Bronchial epithelial cell (primary cell): Measurements from ENCODE around the gene SPPL2B. TPM values are rescaled to one million over a fixed set of nuclear protein-coding genes. Genes with fewer than 3 reads are reported as not detected.

Source experiments
- DNase-seq: peaks from one replicate; pipeline ENCODE4 v3.0.0-alpha.2; 2010; ENCODE audit warnings: low read depth
- FAIRE-seq: peaks from 2 replicates; lab custom pipeline; 2011; peaks lifted over from hg19 to GRCh38; lab: Jason Lieb, UNC
- H3K27me3 ChIP-seq: 2 replicates; pipeline ENCODE4 v1.5.1; 2011; ENCODE audit warnings: low read length; ENCODE audit not compliant: control insufficient read depth, insufficient read depth
- H3K36me3 ChIP-seq: 2 replicates; pipeline ENCODE4 v1.5.1; 2011; ENCODE audit warnings: low read length; ENCODE audit not compliant: control insufficient read depth, insufficient read depth
- H3K4me3 ChIP-seq: 2 replicates; pipeline ENCODE4 v1.5.1; 2011; ENCODE audit warnings: mild to moderate bottlenecking, low read depth, low read length, control low read depth
- CTCF ChIP-seq: IDR thresholded peaks from 2 replicates; pipeline ENCODE4 v1.5.1; 2011; ENCODE audit warnings: mild to moderate bottlenecking, moderate library complexity, low read length, control low read depth, inconsistent platforms; ENCODE audit not compliant: insufficient read depth, severe bottlenecking
- total RNA-seq: library from RNA; depleted of rRNA; stranded (reverse); fragments of >200 nt; gene quantifications from 2 replicates; pipeline ENCODE4 v1.2.1, GENCODE V29; 2014

SPPL2B gene
- total RNA-seq, 1 donor from 2014 or later, result 10.0 TPM

- H3K36me3 ChIP-seq, result peaks cover 2% of the 10 kb centered on the region
- TF ChIP-seq CTCF, result no peak
- no peak for FAIRE-seq
- no peak for DNase-seq
- H3K27me3 ChIP-seq, result peaks cover 7% of the 10 kb centered on the region
- H3K4me3 ChIP-seq, result no peak overlapping the region
Observed at GRCh38 chr19:2356036-2356646, 27.7 kb downstream of the SPPL2B start.

DNA sequence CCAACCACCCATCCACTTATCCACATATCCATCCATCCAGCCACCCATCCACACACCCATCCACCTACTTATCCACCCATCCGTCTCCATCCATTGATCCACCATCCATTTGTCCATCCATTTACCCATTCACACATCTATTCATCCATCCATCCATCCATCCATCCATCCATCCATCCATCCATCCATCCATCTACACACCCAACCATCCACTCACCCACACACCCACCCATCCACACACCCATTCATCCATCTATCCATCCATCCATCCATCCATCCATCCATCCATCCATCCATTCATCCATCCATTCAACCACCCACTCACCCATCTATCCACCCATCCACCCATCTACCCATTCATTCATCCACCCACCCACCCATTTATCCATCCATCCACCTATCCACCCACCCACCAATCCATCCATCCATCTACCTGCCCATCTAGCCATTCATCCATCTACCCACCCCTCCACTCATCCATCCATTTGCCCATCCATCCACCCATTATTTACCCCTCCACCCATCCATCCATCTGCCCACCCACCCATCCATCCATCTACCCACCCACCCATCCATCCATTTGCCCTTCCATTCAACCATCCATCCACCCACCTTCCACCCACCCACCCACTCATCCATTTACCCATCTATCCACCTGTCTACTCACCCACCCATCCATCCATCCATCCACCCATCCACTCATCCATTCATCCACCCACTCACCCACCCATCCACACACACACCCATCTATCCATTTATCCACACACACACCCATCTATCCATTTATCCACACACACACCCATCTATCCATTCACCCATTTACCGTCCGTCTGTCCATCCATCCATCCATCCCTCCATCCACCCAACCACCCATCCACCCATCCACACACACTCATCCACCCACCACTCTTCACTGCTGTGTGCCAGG lies 29.1 kb downstream of the SPPL2B start:
- FAIRE-seq (peak; percentile 55), DNase-seq (no peak)
- Histone ChIP-seq H3K27me3 (peaks cover 7% of the 10 kb centered on the region), H3K4me3 (no peak overlapping the region), H3K36me3 (peaks cover 2% of the 10 kb centered on the region)
- no peak for TF ChIP-seq CTCF

GRCh38 chr19:2358548-2359173 lies 30.2 kb downstream of the SPPL2B start:
- peaks cover 7% of the 10 kb centered on the region for H3K27me3 ChIP-seq
- no peak for DNase-seq
- H3K4me3 ChIP-seq, result no peak overlapping the region
- TF ChIP-seq CTCF, result no peak
- no peaks in the 10 kb centered on the region for H3K36me3 ChIP-seq
- FAIRE-seq, result no peak

- Histone ChIP-seq H3K4me3 (no peak within 1 kb of the TSS), H3K36me3 (no peaks in the 10 kb centered on the region), H3K27me3 (peaks cover 7% of the 10 kb centered on the region)
- TF ChIP-seq CTCF, result no peak
- FAIRE-seq, result no peak
- DNase-seq, result no peak
Observed at GRCh38 chr19:2359992-2360685, 31.7 kb downstream of the SPPL2B start, which contains the start of gene TMPRSS9. Gene TMPRSS9, plus strand, starts transcription at chr19:2360265. Its CDS starts 29,521 bp downstream, at chr19:2389786.

GRCh38 chr19:2360833-2361232 lies 32.3 kb downstream of the SPPL2B start:
- no peak for TF ChIP-seq CTCF
- DNase-seq (no peak), FAIRE-seq (no peak)
- H3K4me3 ChIP-seq, result no peak overlapping the region
- H3K27me3 ChIP-seq, result peaks cover 7% of the 10 kb centered on the region
- no peaks in the 10 kb centered on the region for H3K36me3 ChIP-seq
